ENCODE measurements around the gene PUS10. TPM values are rescaled to one million over a fixed set of nuclear protein-coding genes. Genes with fewer than 3 reads are reported as not detected.

Gene PUS10
- total and polyA plus RNA-seq, 2 of the 8 experiments (the other 6 are each of a cell fraction or from before 2014, with no cell fraction given) = 1.3 to 3.1 TPM

DNA sequence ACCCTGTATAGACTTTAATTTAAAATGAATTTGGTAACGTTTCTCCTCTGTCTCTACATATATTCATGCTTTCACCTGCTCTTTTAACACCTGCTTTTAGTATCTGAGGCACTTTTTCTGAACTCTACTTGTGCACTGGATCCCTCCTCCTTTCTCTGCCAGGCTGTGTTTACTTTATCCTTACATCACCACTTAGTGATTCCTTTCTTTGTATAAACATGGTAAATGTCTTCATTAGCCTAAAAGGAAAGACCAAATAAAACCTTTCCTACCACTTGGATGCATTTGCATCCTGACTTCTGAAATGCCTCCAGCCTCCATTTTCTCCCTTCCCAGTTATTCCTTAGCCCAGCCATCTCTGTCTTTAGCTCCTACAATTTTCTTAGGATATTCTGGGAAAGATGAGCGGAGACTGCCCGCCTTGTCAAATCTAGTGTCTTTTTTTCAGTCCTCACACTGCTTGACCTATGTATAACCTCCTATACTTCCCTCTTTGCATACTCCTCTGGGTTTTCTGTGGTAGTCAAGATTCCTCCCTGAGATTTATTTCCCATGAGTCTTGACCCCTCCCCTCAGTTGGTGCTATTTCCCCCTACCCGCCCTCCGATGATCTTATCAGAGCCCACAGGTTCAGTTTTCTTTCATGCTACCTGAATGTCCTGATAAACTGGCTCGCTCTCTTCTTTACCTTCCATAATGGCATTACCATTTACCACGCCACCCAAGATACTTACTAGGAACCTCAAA lies 91.9 kb downstream of the PUS10 start (continued):
- TF ChIP-seq, protein P1, sequence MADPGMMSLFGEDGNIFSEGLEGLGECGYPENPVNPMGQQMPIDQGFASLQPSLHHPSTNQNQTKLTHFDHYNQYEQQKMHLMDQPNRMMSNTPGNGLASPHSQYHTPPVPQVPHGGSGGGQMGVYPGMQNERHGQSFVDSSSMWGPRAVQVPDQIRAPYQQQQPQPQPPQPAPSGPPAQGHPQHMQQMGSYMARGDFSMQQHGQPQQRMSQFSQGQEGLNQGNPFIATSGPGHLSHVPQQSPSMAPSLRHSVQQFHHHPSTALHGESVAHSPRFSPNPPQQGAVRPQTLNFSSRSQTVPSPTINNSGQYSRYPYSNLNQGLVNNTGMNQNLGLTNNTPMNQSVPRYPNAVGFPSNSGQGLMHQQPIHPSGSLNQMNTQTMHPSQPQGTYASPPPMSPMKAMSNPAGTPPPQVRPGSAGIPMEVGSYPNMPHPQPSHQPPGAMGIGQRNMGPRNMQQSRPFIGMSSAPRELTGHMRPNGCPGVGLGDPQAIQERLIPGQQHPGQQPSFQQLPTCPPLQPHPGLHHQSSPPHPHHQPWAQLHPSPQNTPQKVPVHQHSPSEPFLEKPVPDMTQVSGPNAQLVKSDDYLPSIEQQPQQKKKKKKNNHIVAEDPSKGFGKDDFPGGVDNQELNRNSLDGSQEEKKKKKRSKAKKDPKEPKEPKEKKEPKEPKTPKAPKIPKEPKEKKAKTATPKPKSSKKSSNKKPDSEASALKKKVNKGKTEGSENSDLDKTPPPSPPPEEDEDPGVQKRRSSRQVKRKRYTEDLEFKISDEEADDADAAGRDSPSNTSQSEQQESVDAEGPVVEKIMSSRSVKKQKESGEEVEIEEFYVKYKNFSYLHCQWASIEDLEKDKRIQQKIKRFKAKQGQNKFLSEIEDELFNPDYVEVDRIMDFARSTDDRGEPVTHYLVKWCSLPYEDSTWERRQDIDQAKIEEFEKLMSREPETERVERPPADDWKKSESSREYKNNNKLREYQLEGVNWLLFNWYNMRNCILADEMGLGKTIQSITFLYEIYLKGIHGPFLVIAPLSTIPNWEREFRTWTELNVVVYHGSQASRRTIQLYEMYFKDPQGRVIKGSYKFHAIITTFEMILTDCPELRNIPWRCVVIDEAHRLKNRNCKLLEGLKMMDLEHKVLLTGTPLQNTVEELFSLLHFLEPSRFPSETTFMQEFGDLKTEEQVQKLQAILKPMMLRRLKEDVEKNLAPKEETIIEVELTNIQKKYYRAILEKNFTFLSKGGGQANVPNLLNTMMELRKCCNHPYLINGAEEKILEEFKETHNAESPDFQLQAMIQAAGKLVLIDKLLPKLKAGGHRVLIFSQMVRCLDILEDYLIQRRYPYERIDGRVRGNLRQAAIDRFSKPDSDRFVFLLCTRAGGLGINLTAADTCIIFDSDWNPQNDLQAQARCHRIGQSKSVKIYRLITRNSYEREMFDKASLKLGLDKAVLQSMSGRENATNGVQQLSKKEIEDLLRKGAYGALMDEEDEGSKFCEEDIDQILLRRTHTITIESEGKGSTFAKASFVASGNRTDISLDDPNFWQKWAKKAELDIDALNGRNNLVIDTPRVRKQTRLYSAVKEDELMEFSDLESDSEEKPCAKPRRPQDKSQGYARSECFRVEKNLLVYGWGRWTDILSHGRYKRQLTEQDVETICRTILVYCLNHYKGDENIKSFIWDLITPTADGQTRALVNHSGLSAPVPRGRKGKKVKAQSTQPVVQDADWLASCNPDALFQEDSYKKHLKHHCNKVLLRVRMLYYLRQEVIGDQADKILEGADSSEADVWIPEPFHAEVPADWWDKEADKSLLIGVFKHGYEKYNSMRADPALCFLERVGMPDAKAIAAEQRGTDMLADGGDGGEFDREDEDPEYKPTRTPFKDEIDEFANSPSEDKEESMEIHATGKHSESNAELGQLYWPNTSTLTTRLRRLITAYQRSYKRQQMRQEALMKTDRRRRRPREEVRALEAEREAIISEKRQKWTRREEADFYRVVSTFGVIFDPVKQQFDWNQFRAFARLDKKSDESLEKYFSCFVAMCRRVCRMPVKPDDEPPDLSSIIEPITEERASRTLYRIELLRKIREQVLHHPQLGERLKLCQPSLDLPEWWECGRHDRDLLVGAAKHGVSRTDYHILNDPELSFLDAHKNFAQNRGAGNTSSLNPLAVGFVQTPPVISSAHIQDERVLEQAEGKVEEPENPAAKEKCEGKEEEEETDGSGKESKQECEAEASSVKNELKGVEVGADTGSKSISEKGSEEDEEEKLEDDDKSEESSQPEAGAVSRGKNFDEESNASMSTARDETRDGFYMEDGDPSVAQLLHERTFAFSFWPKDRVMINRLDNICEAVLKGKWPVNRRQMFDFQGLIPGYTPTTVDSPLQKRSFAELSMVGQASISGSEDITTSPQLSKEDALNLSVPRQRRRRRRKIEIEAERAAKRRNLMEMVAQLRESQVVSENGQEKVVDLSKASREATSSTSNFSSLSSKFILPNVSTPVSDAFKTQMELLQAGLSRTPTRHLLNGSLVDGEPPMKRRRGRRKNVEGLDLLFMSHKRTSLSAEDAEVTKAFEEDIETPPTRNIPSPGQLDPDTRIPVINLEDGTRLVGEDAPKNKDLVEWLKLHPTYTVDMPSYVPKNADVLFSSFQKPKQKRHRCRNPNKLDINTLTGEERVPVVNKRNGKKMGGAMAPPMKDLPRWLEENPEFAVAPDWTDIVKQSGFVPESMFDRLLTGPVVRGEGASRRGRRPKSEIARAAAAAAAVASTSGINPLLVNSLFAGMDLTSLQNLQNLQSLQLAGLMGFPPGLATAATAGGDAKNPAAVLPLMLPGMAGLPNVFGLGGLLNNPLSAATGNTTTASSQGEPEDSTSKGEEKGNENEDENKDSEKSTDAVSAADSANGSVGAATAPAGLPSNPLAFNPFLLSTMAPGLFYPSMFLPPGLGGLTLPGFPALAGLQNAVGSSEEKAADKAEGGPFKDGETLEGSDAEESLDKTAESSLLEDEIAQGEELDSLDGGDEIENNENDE (IDR thresholded peaks at IDR 0.05; ENCODE audit: insufficient replicate concordance, low read length) = no peak
- no peak for TF ChIP-seq EP300 (IDR thresholded peaks at IDR 0.05; ENCODE audit: borderline replicate concordance in 1 of 2, low read depth in 2 of 2, low read length in 2 of 2)
- no peak for TF ChIP-seq POLR2AphosphoS5 (IDR thresholded peaks at IDR 0.05; ENCODE audit: low read depth, low read length)
- no peak for TF ChIP-seq ZNF274 (IDR thresholded peaks at IDR 0.05; ENCODE audit: borderline replicate concordance, extremely low read depth, low read length)
- TF ChIP-seq FOSL1 (IDR thresholded peaks at IDR 0.05; ENCODE audit: insufficient read depth, low read depth, low read length) = no peak
- TF ChIP-seq CEBPB (IDR thresholded peaks at IDR 0.05; ENCODE audit: low read depth, low read length) = no peak
- no peak for TF ChIP-seq RBBP5 (IDR thresholded peaks at IDR 0.05; ENCODE audit: borderline replicate concordance, low read depth, low read length)
- TF ChIP-seq SUZ12 (IDR thresholded peaks at IDR 0.05; ENCODE audit: low read length) = no peak
- no peak for TF ChIP-seq EGR1 (IDR thresholded peaks at IDR 0.05; ENCODE audit: borderline replicate concordance, low read depth, low read length)
- TF ChIP-seq NANOG (IDR thresholded peaks at IDR 0.05; ENCODE audit: insufficient read depth, low read depth, low read length, poor library complexity, severe bottlenecking) = no peak
